Panc1 (cell line): Measurements from ENCODE around the gene FHAD1. TPM values are rescaled to one million over a fixed set of nuclear protein-coding genes. Genes with fewer than 3 reads are reported as not detected.

Experiments used
- ATAC-seq: fragments of 200-7000 bp; cut with Tn5 transposase; 2 replicates; pipeline ENCODE4 v1.9.1; 2020; ENCODE audit warnings: mild to moderate bottlenecking, moderate library complexity
- BruUV-seq: library from RNA; stranded (reverse); fragments of 400-500 nt; replicated peaks from 2 replicates; lab custom pipeline; 2021; lab: Mats Ljungman, UMichigan
- CTCF ChIA-PET: fragments of 300-600 bp; sonication (Branson Sonifier 250); formaldehyde crosslinking; loops from one replicate; lab custom pipeline; 2022; ENCODE audit warnings: antibody characterized with exemption; lab: Charles Lee
- POLR2A ChIA-PET: fragments of 300-600 bp; sonication (Branson Sonifier 250); formaldehyde crosslinking; loops from one replicate; lab custom pipeline; 2022; ENCODE audit warnings: antibody characterized with exemption; lab: Charles Lee
- DNase-seq: peaks from one replicate; pipeline ENCODE4 v3.0.0-alpha.2; 2010; ENCODE audit warnings: low read depth, low spot score
- H3K27ac ChIP-seq: 2 replicates; pipeline ENCODE4 v1.5.1; 2011; ENCODE audit warnings: mild to moderate bottlenecking, low read length, inconsistent platforms
- H3K27me3 ChIP-seq: fragments of 200-500 bp; sonication (Bioruptor generic); 2 replicates; pipeline ENCODE4 v1.6.0; 2014; ENCODE audit warnings: low read length, inconsistent platforms; ENCODE audit not compliant: control insufficient read depth, insufficient read depth
- H3K36me3 ChIP-seq: fragments of 200-500 bp; sonication (Bioruptor generic); 2 replicates; pipeline ENCODE4 v1.5.1; 2014; ENCODE audit warnings: inconsistent platforms, mild to moderate bottlenecking, low read length, moderate library complexity; ENCODE audit not compliant: control insufficient read depth, insufficient read depth
- H3K4me1 ChIP-seq: 2 replicates; pipeline ENCODE4 v1.5.1; 2011; ENCODE audit warnings: inconsistent platforms, mild to moderate bottlenecking, low read length, moderate library complexity; ENCODE audit not compliant: control insufficient read depth, insufficient read depth
- H3K4me3 ChIP-seq, 2 experiments: 2 replicates each; pipeline ENCODE4 v1.5.1; 2011 to 2012; ENCODE audit warnings: low read depth in 2 of 2, low read length in 2 of 2, mild to moderate bottlenecking in 2 of 2, inconsistent platforms in 1 of 2, moderate library complexity in 1 of 2
- H3K9me3 ChIP-seq: fragments of 200-500 bp; sonication (Bioruptor generic); 2 replicates; pipeline ENCODE4 v1.5.1; 2014; ENCODE audit warnings: low read depth, mild to moderate bottlenecking, inconsistent platforms, low read length, moderate library complexity; ENCODE audit not compliant: control insufficient read depth, insufficient read depth
- CTCF ChIP-seq: fragments of 450-650 bp; IDR thresholded peaks from 2 replicates; pipeline ENCODE4 v1.5.1; 2017; ENCODE audit warnings: mild to moderate bottlenecking
- POLR2AphosphoS5 ChIP-seq: IDR thresholded peaks from 2 replicates; pipeline ENCODE4 v1.6.1; 2012; ENCODE audit warnings: mild to moderate bottlenecking, low read depth, low read length, moderate library complexity
- REST ChIP-seq, 2 experiments: IDR thresholded peaks; 2 replicates each; pipeline ENCODE4 v1.6.1; 2011 to 2012; ENCODE audit warnings: low read depth in 2 of 2, control low read depth in 1 of 2, low read length in 1 of 2, mild to moderate bottlenecking in 1 of 2, moderate library complexity in 1 of 2; ENCODE audit not compliant: insufficient read depth in 1 of 2
- SIN3A ChIP-seq: IDR thresholded peaks from 2 replicates; pipeline ENCODE4 v1.6.1; 2012; ENCODE audit warnings: low read depth, mild to moderate bottlenecking, low read length, moderate library complexity, borderline replicate concordance; ENCODE audit not compliant: insufficient read depth
- TCF7L2 ChIP-seq: IDR thresholded peaks from 2 replicates; pipeline ENCODE4 v1.6.1; 2011; ENCODE audit warnings: mild to moderate bottlenecking, low read depth, low read length, inconsistent platforms
- in situ Hi-C: cut with HindIII; loops from 2 replicates; pipeline ENCODE4 v1.10.0; 2016; ENCODE audit warnings: low sequenced_read_pairs, low pct_unique_long_range_greater_than_20kb
- intact Hi-C: fragments of 100-400 bp; cut with micrococcal nuclease; formaldehyde crosslinking; loops from one replicate; pipeline ENCODE4 v1.10.0; 2022; ENCODE audit not compliant: unreplicated experiment
- total RNA-seq: library from RNA; stranded (reverse); gene quantifications from one replicate; pipeline ENCODE4 v1.2.1, GENCODE V29; 2021; ENCODE audit not compliant: unreplicated experiment

Gene FHAD1
- total RNA-seq, 1 experiment from 2014 or later, result 0.23 TPM

GRCh38 chr1:15397236-15397635 is 150.2 kb downstream of the FHAD1 start:
- CTCF ChIA-PET, result no interaction called here
- Histone ChIP-seq H3K36me3 (no peaks in the 10 kb centered on the region), H3K4me3 (no peak overlapping the region), H3K9me3 (peaks cover 7% of the 10 kb centered on the region; the same call in 1 of the 2 replicates), H3K27ac (no peak overlapping the region), H3K4me1 (peaks cover 3% of the 10 kb centered on the region; the same call in 1 of the 2 replicates), H3K27me3 (no peaks in the 10 kb centered on the region)
- POLR2A ChIA-PET, result no interaction called here
- DNase-seq (no peak), ATAC-seq (no peak)
- no TSS peak for BruUV-seq
- no peak for TF ChIP-seq TCF7L2
- TF ChIP-seq CTCF, result no peak
- TF ChIP-seq POLR2AphosphoS5, result no peak
- no peak for TF ChIP-seq SIN3A
- no peak for TF ChIP-seq REST (IDR thresholded peaks at IDR 0.05; ENCODE audit: insufficient read depth in 1 of 2, low read depth in 2 of 2, low read length in 1 of 2)
- intact Hi-C loops (no loop called here), in situ Hi-C loops (no loop called here)

GRCh38 chr1:15399710-15400109 is 152.7 kb downstream of the FHAD1 start:
- ChIA-PET POLR2A (interaction anchor here (0.5 to 0.6 kb wide), 2 partner anchors 32 to 85 kb away, joined by 3 to 4 read pairs; no protein-coding TSS in a partner anchor), CTCF (no interaction called here)
- TF ChIP-seq TCF7L2 (no peak), CTCF (no peak), POLR2AphosphoS5 (no peak), REST (IDR thresholded peaks at IDR 0.05; ENCODE audit: insufficient read depth in 1 of 2, low read depth in 2 of 2, low read length in 1 of 2) (no peak), SIN3A (no peak)
- BruUV-seq, result no TSS peak
- H3K4me1 ChIP-seq, result 0 out of 2 replicates have a peak, but pooled peaks cover 3% of the 10 kb centered on the region
- in situ Hi-C loops (no loop called here), intact Hi-C loops (no loop called here)
- no peaks in the 10 kb centered on the region for H3K27me3 ChIP-seq
- no peak overlapping the region for H3K27ac ChIP-seq
- no peaks in the 10 kb centered on the region for H3K36me3 ChIP-seq
- ATAC-seq (no peak), DNase-seq (no peak)
- no peak overlapping the region for H3K4me3 ChIP-seq
- H3K9me3 ChIP-seq, result peaks cover 7% of the 10 kb centered on the region; the same call in 1 of the 2 replicates
